CD4-positive, alpha-beta T cell treated with Interleukin-15 for 1 hour (primary cell): Measurements from ENCODE around the gene NAT9.
A peak's percentile ranks its signal among the peaks of the same experiment; 100 is the strongest.

Experiments used
- DNase-seq: peaks from one replicate; pipeline ENCODE4 v3.0.0-alpha.2; 2020

Gene NAT9

GRCh38 chr17:74804683-74805082 lies 28.5 kb upstream of the NAT9 start:
- no peak for DNase-seq

GRCh38 chr17:74803971-74804370 lies 27.8 kb upstream of the NAT9 start:
- no peak for DNase-seq

- DNase-seq, result no peak
Measured at GRCh38 chr17:74803388-74803930, 27.3 kb upstream of the NAT9 start.

DNA sequence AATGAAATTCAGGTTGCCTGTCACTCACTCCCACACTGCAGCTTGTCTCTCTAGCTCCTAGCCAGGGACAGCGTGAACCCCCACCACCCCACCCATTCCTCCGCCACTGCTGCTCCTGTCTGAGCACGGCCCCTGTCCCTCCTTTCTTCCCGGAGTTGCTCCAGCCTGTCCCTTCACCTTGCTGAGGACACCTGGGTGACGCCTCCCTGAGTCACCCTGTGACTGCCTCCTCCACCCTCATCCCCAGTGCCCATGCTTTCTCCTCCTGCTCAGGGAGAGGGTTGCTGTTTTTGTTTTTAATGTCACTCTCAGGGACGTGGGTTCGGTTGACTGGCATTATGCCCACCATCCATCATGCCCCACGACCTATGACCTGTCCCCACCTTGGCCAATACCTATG lies 25.8 kb upstream of the NAT9 start:
- DNase-seq, result no peak

DNA sequence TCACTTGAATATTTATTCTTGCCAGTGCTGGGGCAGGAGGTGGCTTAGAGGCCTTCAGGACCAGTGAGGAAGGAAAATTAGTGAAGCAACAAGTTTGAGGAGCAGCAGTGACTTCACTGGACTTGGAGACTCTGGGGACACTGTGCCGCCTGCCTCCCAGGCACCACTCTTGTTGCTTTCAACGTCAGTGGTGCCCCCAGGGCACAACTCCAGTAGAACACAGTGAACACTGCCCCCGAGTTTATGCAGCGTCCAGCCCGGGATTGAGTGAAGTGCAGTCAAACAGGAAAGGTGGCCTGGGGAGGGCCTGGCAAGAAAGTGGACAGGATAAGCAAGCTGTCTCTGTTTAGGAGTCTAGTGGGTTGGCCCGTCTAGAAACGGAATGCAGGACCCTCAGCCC lies 24.4 kb upstream of the NAT9 start:
- no peak for DNase-seq

GRCh38 chr17:74799097-74799496 lies 23.0 kb upstream of the NAT9 start:
- DNase-seq, result no peak

GRCh38 chr17:74798239-74798707 lies 22.1 kb upstream of the NAT9 start:
- DNase-seq, result no peak

DNA sequence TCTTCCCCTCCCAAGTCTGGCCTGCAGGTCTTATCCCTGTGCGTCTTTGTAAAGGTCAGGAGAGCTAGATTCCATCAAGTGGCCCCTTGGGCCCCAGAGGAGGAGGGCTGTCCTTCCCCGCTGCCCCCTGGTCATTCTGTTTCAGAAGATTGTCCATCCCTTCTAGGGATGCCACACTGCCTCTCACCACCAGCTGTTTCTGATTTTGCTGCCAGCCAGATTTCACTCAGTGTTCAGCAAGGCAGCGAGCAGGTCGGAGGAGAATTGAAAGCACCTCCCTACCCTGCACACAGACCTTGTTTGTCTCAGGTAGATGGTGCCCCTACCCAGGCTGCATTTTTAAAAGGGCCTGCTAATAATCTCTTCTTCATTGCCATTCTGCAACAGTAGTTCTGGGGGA lies 21.7 kb upstream of the NAT9 start:
- DNase-seq, result no peak

- DNase-seq, result no peak
Measured at GRCh38 chr17:74796866-74797265, 20.7 kb upstream of the NAT9 start.

DNA sequence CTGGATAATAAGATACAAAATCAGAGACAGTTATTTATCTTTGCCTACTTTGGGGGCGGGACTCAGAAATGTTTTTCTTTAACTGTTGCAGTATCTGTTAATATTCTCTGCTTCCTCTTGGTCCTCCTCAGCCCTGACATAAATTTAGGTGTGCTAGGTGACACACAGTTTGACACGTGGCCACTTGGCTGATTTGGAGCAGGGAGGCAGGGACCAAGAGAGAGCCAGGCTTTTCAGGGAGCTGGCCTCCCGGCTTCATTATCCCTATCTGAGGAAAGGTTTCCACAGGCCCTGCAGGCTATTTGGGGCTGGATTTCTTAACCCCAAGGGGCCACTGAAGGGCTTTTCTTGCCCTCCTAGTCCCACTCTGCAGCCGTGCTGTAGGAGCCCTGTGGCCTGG lies 20.1 kb upstream of the NAT9 start:
- DNase-seq, result no peak

DNA sequence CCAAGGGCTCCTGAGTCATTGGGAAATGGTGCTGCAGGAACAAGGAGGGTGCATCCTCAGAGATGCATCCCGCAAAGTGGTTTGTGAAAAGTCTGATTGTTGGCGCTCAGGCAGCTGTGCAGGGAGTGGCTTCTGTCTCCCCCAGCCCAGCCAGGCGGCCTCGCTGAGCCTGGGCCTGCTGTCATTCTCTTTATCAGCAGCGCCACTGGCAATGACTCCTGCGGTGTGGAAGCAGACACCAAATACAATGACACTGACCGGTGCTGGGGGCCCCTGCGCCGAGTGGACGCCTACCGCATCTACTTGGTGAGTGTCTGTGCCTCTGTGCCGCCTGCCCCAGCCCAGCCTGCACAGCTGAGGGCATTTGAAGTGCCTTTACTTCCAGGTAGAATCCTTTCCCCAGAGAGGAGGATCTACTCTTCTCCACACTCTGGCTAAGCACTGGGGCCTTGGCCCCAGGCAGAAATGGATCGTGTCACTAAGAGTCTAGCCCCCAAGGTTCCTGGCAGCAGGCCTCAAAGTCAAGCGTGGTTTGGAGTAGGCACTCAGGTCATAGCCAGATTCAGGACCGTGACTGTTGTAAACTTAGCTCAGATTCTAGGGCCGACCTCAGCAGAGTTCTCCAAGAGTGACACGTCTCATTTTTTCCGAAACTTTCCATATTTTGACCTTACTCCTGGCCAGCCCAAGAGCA lies 19.3 kb upstream of the NAT9 start:
- no peak for DNase-seq

GRCh38 chr17:74792586-74793105 lies 16.5 kb upstream of the NAT9 start:
- no peak for DNase-seq

- no peak for DNase-seq
Measured at GRCh38 chr17:74790161-74791058, 14.3 kb upstream of the NAT9 start.

GRCh38 chr17:74786431-74787055 lies 10.4 kb upstream of the NAT9 start:
- DNase-seq, result peak; percentile 68

GRCh38 chr17:74785981-74786360 lies 9.8 kb upstream of the NAT9 start:
- DNase-seq, result no peak

GRCh38 chr17:74785096-74785980 lies 9.2 kb upstream of the NAT9 start:
- DNase-seq, result no peak

GRCh38 chr17:74784125-74784810 lies 8.1 kb upstream of the NAT9 start:
- DNase-seq, result no peak

GRCh38 chr17:74782571-74782970 lies 6.4 kb upstream of the NAT9 start:
- DNase-seq, result no peak

DNA sequence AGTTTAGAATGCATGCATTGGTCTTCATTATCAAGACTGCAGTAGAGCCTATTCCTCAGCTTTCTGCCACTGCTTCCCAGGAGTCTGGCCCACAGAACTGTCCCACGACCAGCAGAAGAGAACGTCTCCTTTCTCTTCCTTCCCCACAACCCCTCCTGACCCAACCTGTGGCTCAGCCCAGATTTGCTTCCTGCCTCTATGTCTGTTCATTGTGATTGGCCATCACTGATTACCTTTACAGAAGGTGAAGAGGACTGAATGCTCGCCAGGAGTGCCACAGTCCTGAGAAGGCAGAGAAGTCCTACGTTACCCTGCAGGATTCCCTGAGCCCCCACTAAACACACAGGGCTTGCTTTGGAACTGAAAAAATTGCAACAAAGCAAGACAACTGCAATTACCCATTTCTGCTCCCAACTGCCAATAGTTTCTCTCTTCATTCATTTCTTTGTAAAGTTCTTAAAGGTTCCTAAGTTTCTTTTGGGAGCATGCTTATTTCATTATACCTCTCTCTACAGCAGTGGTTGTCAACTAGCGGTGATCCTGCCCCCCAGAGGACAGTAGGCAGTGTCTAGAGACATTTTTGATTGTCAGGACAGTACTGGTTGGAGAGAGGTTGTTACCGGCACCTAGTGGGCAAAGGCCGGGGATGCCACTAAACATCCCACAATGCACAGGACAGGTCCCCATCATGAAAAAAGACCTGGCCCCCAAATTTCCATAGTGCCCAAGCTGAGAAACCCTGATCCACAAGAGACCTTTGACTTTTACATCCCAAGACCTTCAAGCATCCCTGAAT lies 4.5 kb upstream of the NAT9 start:
- DNase-seq, result peak; percentile 48

DNA sequence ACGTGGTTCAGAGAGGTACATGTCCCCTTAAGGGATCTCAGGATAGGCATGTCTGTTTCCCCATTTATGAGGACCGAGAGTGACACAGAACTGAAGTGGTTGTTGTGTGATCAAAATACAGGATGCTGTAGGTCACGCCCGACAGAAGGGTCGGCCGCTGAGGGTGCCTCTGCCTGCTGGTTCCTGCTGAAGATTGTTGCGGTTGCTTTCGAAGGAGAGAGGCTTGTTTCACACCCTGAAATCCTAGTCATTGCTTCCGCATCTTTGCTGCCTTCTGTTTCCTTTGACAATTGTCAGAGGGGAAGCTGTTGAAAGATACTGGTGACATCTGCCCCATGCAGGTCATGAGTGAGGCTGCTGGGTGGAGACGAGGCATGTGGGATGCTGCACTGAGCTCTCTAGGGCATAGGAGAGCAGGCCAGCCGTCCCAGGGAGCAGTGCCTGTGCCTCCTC lies 3.8 kb upstream of the NAT9 start:
- peak; percentile 88 for DNase-seq

DNA sequence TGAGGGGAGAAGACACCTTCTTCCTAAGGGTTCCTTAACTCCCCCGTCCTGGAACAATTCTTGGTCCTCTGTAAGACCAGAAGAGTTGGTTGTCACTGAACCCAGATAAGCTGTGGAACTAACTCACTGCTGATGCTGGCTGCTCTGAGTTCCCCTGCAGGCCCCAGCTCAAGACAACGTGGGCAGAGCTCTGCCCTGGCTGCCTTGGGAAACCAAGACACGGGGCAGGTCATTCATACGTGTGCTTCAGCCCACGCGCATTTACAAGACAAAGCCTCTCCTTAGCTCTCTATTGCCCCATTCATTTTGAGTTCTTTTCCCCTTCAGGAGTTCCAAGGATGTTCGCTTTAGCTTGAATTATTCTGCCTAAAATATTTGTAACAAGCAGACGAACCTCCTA lies 3.4 kb upstream of the NAT9 start:
- no peak for DNase-seq
